ENCODE measurements around the gene SSBP3. TPM values are rescaled to one million over a fixed set of nuclear protein-coding genes. Genes with fewer than 3 reads are reported as not detected.

The SSBP3 gene
- total and polyA plus RNA-seq, 4 donors = 23.3 to 108 (median 66.3) TPM

DNA sequence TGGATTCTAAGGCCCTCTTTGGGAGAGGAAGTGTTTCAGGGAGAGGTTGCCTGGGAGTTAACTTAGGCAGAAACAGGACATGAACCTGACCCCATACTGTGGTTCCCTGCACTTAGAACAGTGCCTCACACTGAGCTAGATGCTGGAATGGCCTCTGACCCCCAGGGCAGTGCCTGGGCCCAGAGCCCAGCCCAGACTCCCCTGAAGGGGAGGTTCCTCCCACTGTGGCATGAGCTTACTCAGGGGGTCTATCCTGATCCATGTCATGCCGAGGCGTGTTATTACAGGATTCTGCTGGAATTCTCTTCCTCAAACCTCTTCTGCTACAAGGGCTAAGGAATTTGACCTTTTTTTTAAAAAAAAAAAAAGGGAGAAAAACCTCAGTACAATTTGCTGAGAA, 134.1 kb downstream of the SSBP3 start:
- Histone ChIP-seq H3K4me1 (ENCODE audit: control insufficient read depth, insufficient read depth, low read length) (peaks cover 77% of the 10 kb centered on the region), H3K27me3 (ENCODE audit: control insufficient read depth, insufficient read depth, low read length) (no peaks in the 10 kb centered on the region), H3K9me3 (ENCODE audit: control insufficient read depth, insufficient read depth, low read length) (no peaks in the 10 kb centered on the region), H3K36me3 (ENCODE audit: control insufficient read depth, insufficient read depth, low read length) (peaks cover 3% of the 10 kb centered on the region), H3K4me3 (ENCODE audit: low read depth, low read length) (no peak overlapping the region), H3K27ac (ENCODE audit: low read depth, low read length) (peak overlapping the region; percentile 95)
- no CpG with 5 or more reads among the region's 2 CpGs for WGBS (ENCODE audit: insufficient coverage)
- no peak for DNase-seq (ENCODE audit: low read depth in 4 of 6, low spot score in 6 of 6)

DNA sequence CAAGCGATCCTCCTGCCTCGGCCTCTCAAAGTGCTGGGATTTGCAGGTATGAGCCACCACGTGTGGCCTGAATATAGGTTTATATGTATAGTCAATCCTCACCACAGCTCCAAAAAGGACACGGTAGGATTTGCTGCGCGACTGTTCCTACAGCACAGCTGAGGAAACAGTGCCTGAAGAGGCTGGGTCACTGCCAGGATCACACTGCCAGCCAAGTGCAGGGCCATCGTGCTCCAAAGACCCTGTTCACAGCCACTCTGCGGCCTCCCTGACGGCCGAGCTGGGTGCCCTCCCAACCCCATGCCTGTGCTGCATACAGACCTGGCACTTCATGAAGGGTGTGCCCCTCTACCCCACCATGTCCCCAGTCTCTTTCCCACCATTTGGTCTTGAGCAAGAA, 134.9 kb downstream of the SSBP3 start:
- Histone ChIP-seq H3K36me3 (ENCODE audit: control insufficient read depth, insufficient read depth, low read length) (no peaks in the 10 kb centered on the region), H3K4me3 (ENCODE audit: low read depth, low read length) (no peak overlapping the region), H3K4me1 (ENCODE audit: control insufficient read depth, insufficient read depth, low read length) (peaks cover 77% of the 10 kb centered on the region), H3K27me3 (ENCODE audit: control insufficient read depth, insufficient read depth, low read length) (no peaks in the 10 kb centered on the region), H3K27ac (ENCODE audit: low read depth, low read length) (no peak overlapping the region), H3K9me3 (ENCODE audit: control insufficient read depth, insufficient read depth, low read length) (no peaks in the 10 kb centered on the region)
- DNase-seq (ENCODE audit: low read depth in 4 of 6, low spot score in 6 of 6) = no peak
- 61% methylated on average over 6 of the region's 10 CpGs for WGBS (ENCODE audit: insufficient coverage)

DNA sequence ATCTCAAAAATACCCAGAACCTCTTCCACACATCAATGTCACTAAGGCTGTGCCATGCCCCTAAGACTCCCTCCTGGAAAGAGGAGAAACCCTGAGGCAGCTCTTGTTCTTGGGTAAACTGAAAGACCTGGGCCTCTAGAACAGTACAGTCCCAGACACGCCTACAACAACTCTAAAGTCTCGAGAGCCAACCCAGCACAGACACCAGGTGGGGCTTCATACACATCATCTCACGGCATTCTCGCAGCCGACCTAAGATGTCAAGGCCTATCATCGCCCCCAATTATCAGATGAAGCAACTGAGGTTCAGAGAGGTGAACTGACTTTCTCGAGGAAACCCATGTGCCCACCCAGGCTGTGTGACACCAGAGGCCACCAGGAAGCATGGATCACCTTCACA, 135.7 kb downstream of the SSBP3 start:
- 95% methylated on average over 7 of the region's 7 CpGs for WGBS (ENCODE audit: insufficient coverage)
- H3K4me3 ChIP-seq (ENCODE audit: low read depth, low read length) = no peak overlapping the region
- H3K27me3 ChIP-seq (ENCODE audit: control insufficient read depth, insufficient read depth, low read length) = no peaks in the 10 kb centered on the region
- DNase-seq (ENCODE audit: low read depth in 4 of 6, low spot score in 6 of 6) = no peak
- H3K4me1 ChIP-seq (ENCODE audit: control insufficient read depth, insufficient read depth, low read length) = peaks cover 80% of the 10 kb centered on the region
- H3K9me3 ChIP-seq (ENCODE audit: control insufficient read depth, insufficient read depth, low read length) = no peaks in the 10 kb centered on the region
- no peaks in the 10 kb centered on the region for H3K36me3 ChIP-seq (ENCODE audit: control insufficient read depth, insufficient read depth, low read length)
- no peak overlapping the region for H3K27ac ChIP-seq (ENCODE audit: low read depth, low read length)

DNA sequence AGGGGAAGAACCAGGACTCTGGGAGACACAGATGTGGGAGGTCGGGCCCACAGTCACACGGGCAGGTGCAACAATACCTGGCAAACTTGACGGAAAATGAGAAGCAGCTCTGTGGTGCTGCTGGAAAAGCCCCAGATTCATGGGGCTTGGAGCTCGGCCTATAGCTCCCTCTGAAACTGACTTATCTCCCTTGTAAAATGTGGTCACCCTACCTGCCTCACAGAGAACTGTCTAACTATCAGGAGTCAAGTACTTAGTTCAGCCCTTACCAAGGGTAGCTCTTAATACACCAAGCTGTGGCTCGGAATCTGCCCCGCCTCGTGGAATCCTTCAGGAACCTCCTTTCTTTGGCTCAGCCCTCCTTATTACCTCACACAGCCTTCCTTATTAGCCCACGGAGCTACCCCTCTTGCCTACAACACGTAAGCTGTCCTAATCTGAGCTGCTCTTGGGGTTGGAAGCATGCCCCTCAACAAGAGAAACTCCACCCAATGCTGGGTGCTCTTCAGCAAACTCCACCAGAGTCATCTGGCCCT, 137.4 kb downstream of the SSBP3 start:
- peaks cover 76% of the 10 kb centered on the region for H3K4me1 ChIP-seq (ENCODE audit: control insufficient read depth, insufficient read depth, low read length)
- 66% methylated on average over 9 of the region's 9 CpGs for WGBS (ENCODE audit: insufficient coverage)
- H3K4me3 ChIP-seq (ENCODE audit: low read depth, low read length) = no peak overlapping the region
- no peaks in the 10 kb centered on the region for H3K9me3 ChIP-seq (ENCODE audit: control insufficient read depth, insufficient read depth, low read length)
- peak overlapping the region; percentile 70 for H3K27ac ChIP-seq (ENCODE audit: low read depth, low read length)
- H3K36me3 ChIP-seq (ENCODE audit: control insufficient read depth, insufficient read depth, low read length) = peaks cover 5% of the 10 kb centered on the region
- no peak for DNase-seq (ENCODE audit: low read depth in 4 of 6, low spot score in 6 of 6)
- H3K27me3 ChIP-seq (ENCODE audit: control insufficient read depth, insufficient read depth, low read length) = no peaks in the 10 kb centered on the region

DNA sequence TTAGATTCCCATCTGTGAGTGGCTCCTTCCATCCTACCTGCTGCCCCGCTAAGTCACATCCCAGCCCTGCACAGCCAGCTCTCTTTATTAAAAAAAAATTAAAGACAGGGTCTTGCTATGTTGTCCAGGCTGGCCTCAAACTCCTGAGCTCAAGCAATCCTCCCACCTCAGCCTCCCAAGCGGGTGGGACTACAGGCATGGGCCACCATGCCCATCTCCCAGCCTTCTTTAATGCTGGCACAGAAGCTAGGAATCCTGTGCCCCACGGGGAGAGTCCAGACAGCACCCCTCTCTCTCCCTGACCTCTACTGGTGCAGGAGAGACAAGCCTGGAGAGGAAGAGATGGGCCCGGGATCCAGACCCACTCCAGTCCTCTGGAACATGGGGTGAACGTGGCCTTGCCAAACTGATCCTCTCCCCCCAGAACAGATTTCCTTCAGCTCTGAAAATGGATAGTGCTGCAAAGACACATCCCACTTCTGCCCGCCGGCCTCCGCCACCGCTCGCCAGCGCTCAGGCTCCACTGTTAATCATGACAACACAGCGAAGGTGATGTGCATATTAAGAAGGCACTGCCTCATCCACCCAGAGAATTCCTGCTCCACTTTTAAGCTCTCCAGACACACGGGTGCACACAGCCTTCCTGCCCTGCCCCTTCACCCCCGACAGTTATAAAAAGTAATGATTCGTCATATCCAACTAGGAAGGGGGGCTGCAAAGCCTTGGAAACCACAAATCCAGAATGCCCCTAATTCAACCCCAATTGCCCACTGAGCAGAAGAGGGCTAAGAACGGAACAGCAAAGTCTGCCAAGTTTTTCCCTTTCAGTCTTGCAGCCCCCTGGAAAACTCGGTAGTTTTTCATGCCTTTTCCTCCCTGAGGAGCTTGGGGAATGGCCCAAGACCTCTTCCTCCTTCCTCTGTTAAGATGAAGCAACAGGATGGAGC, 138.1 kb downstream of the SSBP3 start:
- H3K36me3 ChIP-seq (ENCODE audit: control insufficient read depth, insufficient read depth, low read length) = peaks cover 5% of the 10 kb centered on the region
- no peak overlapping the region for H3K4me3 ChIP-seq (ENCODE audit: low read depth, low read length)
- H3K27me3 ChIP-seq (ENCODE audit: control insufficient read depth, insufficient read depth, low read length) = no peaks in the 10 kb centered on the region
- WGBS (ENCODE audit: insufficient coverage) = 27% methylated on average over 14 of the region's 17 CpGs
- peak overlapping the region; percentile 70 for H3K27ac ChIP-seq (ENCODE audit: low read depth, low read length)
- peaks cover 75% of the 10 kb centered on the region for H3K4me1 ChIP-seq (ENCODE audit: control insufficient read depth, insufficient read depth, low read length)
- no peaks in the 10 kb centered on the region for H3K9me3 ChIP-seq (ENCODE audit: control insufficient read depth, insufficient read depth, low read length)
- peak in 2 of 6 donors; percentile 60 to 82 for DNase-seq (ENCODE audit: low read depth in 4 of 6, low spot score in 6 of 6)

DNA sequence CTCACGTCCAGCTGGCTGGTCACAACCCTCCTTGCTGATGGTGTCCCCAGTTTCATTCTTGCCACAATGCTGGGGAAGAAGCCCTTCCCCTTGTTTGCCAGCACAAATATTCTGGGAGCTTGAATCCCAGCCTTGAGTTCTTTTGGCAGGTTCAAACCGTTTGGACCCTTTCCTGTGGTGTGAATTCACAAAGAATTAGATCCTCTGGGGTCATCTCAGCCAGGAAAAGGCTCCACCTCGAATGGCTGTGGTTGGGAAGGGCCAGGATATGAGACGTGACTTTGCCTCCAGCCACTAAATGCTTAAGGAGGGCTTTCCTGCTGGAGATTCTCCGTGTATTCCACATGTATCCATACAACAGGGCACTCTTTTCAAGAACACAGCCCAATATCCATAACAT, 139.3 kb downstream of the SSBP3 start:
- no peaks in the 10 kb centered on the region for H3K9me3 ChIP-seq (ENCODE audit: control insufficient read depth, insufficient read depth, low read length)
- peaks cover 5% of the 10 kb centered on the region for H3K36me3 ChIP-seq (ENCODE audit: control insufficient read depth, insufficient read depth, low read length)
- no peak overlapping the region for H3K4me3 ChIP-seq (ENCODE audit: low read depth, low read length)
- H3K4me1 ChIP-seq (ENCODE audit: control insufficient read depth, insufficient read depth, low read length) = peaks cover 64% of the 10 kb centered on the region
- no peak overlapping the region for H3K27ac ChIP-seq (ENCODE audit: low read depth, low read length)
- H3K27me3 ChIP-seq (ENCODE audit: control insufficient read depth, insufficient read depth, low read length) = no peaks in the 10 kb centered on the region
- WGBS (ENCODE audit: insufficient coverage) = 68% methylated on average over 5 of the region's 5 CpGs
- no peak for DNase-seq (ENCODE audit: low read depth in 4 of 6, low spot score in 6 of 6)

DNA sequence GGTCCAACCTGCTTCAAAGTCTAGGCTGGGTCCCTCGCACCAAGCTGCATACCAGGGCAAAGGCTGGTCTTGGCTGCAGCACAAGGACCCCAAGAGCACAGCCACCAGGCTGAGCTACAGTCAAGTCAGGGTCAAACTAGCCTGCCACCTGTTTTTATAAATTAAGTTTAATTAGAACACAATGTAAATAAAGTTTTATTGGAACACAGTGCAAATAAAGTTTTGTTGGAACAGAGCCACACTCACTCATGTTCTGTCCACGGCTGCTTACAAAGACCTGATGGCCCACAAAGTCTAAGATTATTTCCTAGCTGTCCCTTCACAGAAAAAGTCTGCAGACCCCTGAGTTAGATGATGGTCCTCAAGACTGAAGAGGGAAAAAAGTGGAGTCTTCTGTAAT, 140.0 kb downstream of the SSBP3 start:
- Histone ChIP-seq H3K36me3 (ENCODE audit: control insufficient read depth, insufficient read depth, low read length) (peaks cover 5% of the 10 kb centered on the region), H3K4me3 (ENCODE audit: low read depth, low read length) (no peak overlapping the region)

DNA sequence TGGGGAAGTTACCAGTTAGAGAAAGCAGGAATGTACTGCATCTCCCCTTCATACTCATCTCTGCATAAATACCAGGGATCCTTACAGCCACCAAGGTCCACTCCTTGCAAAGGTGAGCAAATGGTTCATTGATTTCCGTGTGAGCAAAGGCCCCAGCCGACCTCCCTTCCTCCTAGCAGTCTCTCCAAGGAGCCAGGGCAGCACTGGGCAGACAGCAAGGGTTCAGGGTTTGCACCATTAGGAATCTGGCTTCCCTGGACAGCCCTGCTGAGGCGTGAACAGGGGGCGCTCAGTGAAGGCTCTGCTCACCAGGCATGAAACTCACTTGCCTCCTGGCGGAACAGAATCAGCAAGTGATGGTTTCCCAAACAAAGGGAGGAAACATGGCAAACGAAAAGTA, 140.5 kb downstream of the SSBP3 start:
- DNase-seq (ENCODE audit: low read depth in 4 of 6, low spot score in 6 of 6) = no peak
- H3K27me3 ChIP-seq (ENCODE audit: control insufficient read depth, insufficient read depth, low read length) = no peaks in the 10 kb centered on the region
- peaks cover 59% of the 10 kb centered on the region for H3K4me1 ChIP-seq (ENCODE audit: control insufficient read depth, insufficient read depth, low read length)
- no peak overlapping the region for H3K27ac ChIP-seq (ENCODE audit: low read depth, low read length)
- no peak overlapping the region for H3K4me3 ChIP-seq (ENCODE audit: low read depth, low read length)
- 83% methylated on average over 6 of the region's 6 CpGs for WGBS (ENCODE audit: insufficient coverage)
- H3K9me3 ChIP-seq (ENCODE audit: control insufficient read depth, insufficient read depth, low read length) = no peaks in the 10 kb centered on the region
- peaks cover 5% of the 10 kb centered on the region for H3K36me3 ChIP-seq (ENCODE audit: control insufficient read depth, insufficient read depth, low read length)

More for the DNA sequence above, 140.0 kb downstream of the SSBP3 start:
- H3K9me3 ChIP-seq (ENCODE audit: control insufficient read depth, insufficient read depth, low read length) = no peaks in the 10 kb centered on the region
- WGBS (ENCODE audit: insufficient coverage) = 92% methylated on average over 1 of the region's 2 CpGs
- peaks cover 61% of the 10 kb centered on the region for H3K4me1 ChIP-seq (ENCODE audit: control insufficient read depth, insufficient read depth, low read length)
- no peak overlapping the region for H3K27ac ChIP-seq (ENCODE audit: low read depth, low read length)
- no peak for DNase-seq (ENCODE audit: low read depth in 4 of 6, low spot score in 6 of 6)
- no peaks in the 10 kb centered on the region for H3K27me3 ChIP-seq (ENCODE audit: control insufficient read depth, insufficient read depth, low read length)

DNA sequence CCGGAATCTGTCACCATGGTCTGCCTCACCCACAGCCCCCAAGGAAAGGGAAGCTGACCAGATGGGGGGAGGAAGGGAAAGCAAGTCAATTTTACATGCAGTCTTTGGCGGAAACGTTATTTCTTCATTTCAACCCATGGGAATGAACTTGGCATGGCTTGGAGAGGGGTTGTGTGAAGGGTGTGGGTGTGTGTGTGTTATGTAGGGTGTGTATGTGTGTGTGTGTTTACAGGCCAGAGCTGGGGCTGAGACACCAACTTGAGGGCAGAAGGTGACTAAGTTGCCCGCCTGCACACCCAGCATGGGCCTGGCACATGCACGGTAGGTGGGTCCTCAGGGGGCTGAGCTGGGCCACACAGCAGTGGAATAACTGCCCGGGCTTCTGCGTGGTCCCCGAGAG, 141.1 kb downstream of the SSBP3 start:
- WGBS (ENCODE audit: insufficient coverage) = 84% methylated on average over 8 of the region's 8 CpGs
- no peak overlapping the region for H3K4me3 ChIP-seq (ENCODE audit: low read depth, low read length)

More for the DNA sequence above, 141.1 kb downstream of the SSBP3 start:
- DNase-seq (ENCODE audit: low read depth in 4 of 6, low spot score in 6 of 6) = no peak
- peaks cover 62% of the 10 kb centered on the region for H3K4me1 ChIP-seq (ENCODE audit: control insufficient read depth, insufficient read depth, low read length)
- no peak overlapping the region for H3K27ac ChIP-seq (ENCODE audit: low read depth, low read length)
- H3K27me3 ChIP-seq (ENCODE audit: control insufficient read depth, insufficient read depth, low read length) = no peaks in the 10 kb centered on the region
- H3K36me3 ChIP-seq (ENCODE audit: control insufficient read depth, insufficient read depth, low read length) = peaks cover 7% of the 10 kb centered on the region
- H3K9me3 ChIP-seq (ENCODE audit: control insufficient read depth, insufficient read depth, low read length) = no peaks in the 10 kb centered on the region

All from spinal cord (tissue), 10 donors.